Body of pancreas (tissue), 4 donors: ENCODE results near the gene IZUMO1R. TPM values are rescaled to one million over a fixed set of nuclear protein-coding genes. Genes with fewer than 3 reads are reported as not detected.
"Not testable (repeated sequence)": the region's sequence is repeated elsewhere in the genome, so short reads cannot be mapped to it uniquely, and the experiment has no call there.

ENCODE experiments used
- ATAC-seq: fragments of 150-250 bp; one replicate; pipeline ENCODE4 v1.9.1; 2016
- DNase-seq, 4 donors: peaks; one replicate each; pipeline ENCODE4 v3.0.0-alpha.2; 2019
- H3K27ac ChIP-seq, 4 donors: fragments of 200-600 bp; sonication (generic); 1 replicate in 3 of 4; 2 replicates in 1 of 4; pipeline versions ENCODE4 v1.5.1 to v1.6.1; 2016 to 2019; ENCODE audit warnings: mild to moderate bottlenecking in 1 of 4, mixed read lengths in 1 of 4, moderate library complexity in 1 of 4
- H3K27me3 ChIP-seq, 2 donors: fragments of 200-600 bp; sonication (generic); one replicate each; pipeline ENCODE4 v1.6.0; 2016; ENCODE audit warnings: mild to moderate bottlenecking in 1 of 2
- H3K36me3 ChIP-seq, 2 donors: fragments of 200-600 bp; sonication (generic); replicated peaks in 1 of 2; 2 replicates each; pipeline ENCODE4 v1.5.1; 2016; ENCODE audit warnings: low read depth in 2 of 2; ENCODE audit not compliant: insufficient read depth in 1 of 2
- H3K4me1 ChIP-seq: fragments of 200-600 bp; sonication (generic); one replicate; pipeline ENCODE4 v1.6.0; 2016
- H3K4me3 ChIP-seq, 2 donors: fragments of 200-600 bp; sonication (generic); 1 replicate in 1 of 2; 2 replicates in 1 of 2; pipeline ENCODE4 v1.5.1; 2016 to 2019
- H3K9me3 ChIP-seq, 3 donors: fragments of 200-600 bp; sonication (generic); 1 replicate in 2 of 3; 2 replicates in 1 of 3; pipeline ENCODE4 v1.5.1; 2016
- CTCF ChIP-seq, 7 experiments: fragments of 450-650 bp in 4 of 7; fragments of 200-600 bp in 3 of 7; sonication (generic) in 3 of 7; IDR thresholded peaks; one replicate each; pipeline ENCODE4 v1.5.1; 2016 to 2019; ENCODE audit warnings: antibody characterized with exemption in 7 of 7
- POLR2A ChIP-seq, 3 donors: fragments of 450-650 bp; IDR thresholded peaks; one replicate each; pipeline ENCODE4 v1.6.1; 2016; ENCODE audit warnings: antibody characterized with exemption in 3 of 3, mild to moderate bottlenecking in 2 of 3
- WGBS, 2 donors: methylation state at CpG; one replicate each; pipeline ENCODE4 v1.1.5; 2017; 5-methylcytosine and 5-hydroxymethylcytosine counted together
- intact Hi-C: fragments of 100-400 bp; cut with DNase I; formaldehyde crosslinking; loops from one replicate; pipeline ENCODE4 v1.15.1; 2023
- total RNA-seq, 2 donors: library from RNA; depleted of rRNA; stranded (reverse); fragments of >200 nt; gene quantifications; one replicate each; pipeline ENCODE4 v1.1.0, GENCODE V29; 2016

The IZUMO1R gene
- total RNA-seq, 2 donors from 2014 or later, result not detected

- Histone ChIP-seq H3K4me1 (no peaks in the 10 kb centered on the region), H3K4me3 (no peak overlapping the region), H3K27me3 (no peaks in the 10 kb centered on the region), H3K9me3 (no peaks in the 10 kb centered on the region), H3K36me3 (no peaks in the 10 kb centered on the region), H3K27ac (no peak overlapping the region)
- intact Hi-C loops, result no loop called here
- TF ChIP-seq POLR2A (IDR thresholded peaks at IDR 0.05) (no peak), CTCF (IDR thresholded peaks at IDR 0.05) (no peak)
- DNase-seq (no peak), ATAC-seq (no peak)
- 55 to 58% methylated on average over 3 of the region's 3 CpGs for WGBS, 2 donors
Observed at GRCh38 chr11:94342250-94342649, 37.9 kb downstream of the IZUMO1R start.

DNA sequence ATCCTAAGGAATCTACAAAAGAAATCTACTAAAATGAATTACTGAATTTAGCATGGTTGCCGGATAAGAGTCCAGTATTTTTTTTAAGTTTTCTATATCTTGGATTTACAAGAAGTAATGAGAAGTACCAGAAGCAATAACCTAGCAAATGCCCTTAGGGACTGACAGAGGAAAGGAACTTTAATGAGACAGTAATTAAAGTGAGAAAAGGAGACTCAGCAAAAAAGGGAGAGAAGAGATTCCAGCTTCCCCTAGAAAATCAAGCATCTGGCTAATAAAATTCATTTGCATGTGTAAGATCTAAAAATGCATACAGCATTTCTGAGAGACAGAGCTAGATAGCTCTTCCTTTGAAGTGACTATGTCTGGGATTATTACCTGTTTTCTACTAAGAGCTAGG lies 39.1 kb downstream of the IZUMO1R start:
- DNase-seq (no peak), ATAC-seq (no peak)
- no peaks in the 10 kb centered on the region for H3K27me3 ChIP-seq
- no peak overlapping the region for H3K4me3 ChIP-seq
- intact Hi-C loops, result no loop called here
- WGBS, 2 donors, result 73 to 76% methylated on average over 1 of the region's 1 CpG
- no peaks in the 10 kb centered on the region for H3K36me3 ChIP-seq
- TF ChIP-seq POLR2A (IDR thresholded peaks at IDR 0.05), result no peak
- no peak for TF ChIP-seq CTCF (IDR thresholded peaks at IDR 0.05)
- H3K27ac ChIP-seq, result no peak overlapping the region
- H3K9me3 ChIP-seq, result no peaks in the 10 kb centered on the region
- no peaks in the 10 kb centered on the region for H3K4me1 ChIP-seq

DNA sequence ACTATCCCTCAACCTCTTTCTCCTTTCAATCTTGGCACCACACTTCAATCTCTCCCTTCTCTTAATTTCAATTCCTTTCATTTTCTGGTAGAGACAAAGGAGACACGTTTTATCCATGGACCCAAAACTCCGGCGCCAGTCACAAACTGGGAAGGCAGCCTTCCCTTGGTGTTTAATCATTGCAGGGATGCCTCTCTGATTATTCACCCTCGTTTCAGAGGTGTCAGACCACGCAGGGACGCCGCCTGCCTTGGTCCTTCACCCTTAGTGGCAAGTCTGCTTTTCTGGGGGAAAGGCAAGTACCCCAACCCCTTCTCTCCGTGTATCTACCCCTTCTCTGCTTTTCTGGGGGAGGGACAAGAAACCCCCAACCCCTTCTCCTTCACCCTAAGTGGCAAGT lies 41.9 kb downstream of the IZUMO1R start:
- H3K27ac ChIP-seq, H3K4me1 ChIP-seq, H3K9me3 ChIP-seq, DNase-seq, H3K4me3 ChIP-seq, H3K27me3 ChIP-seq, ATAC-seq, intact Hi-C loops, H3K36me3 ChIP-seq: not testable (repeated sequence)
- 64 to 70% methylated on average over 8 of the region's 8 CpGs for WGBS, 2 donors

- H3K27me3 ChIP-seq, H3K27ac ChIP-seq, H3K4me3 ChIP-seq, intact Hi-C loops, ATAC-seq, H3K9me3 ChIP-seq, DNase-seq, H3K4me1 ChIP-seq, H3K36me3 ChIP-seq: not testable (repeated sequence)
- WGBS, 2 donors, result 71 to 79% methylated on average over 10 of the region's 10 CpGs
Observed at GRCh38 chr11:94350850-94351563, 46.6 kb downstream of the IZUMO1R start.

Other genes starting within 250 kb of the IZUMO1R start
- gene PANX1, start 175.7 kb upstream of the IZUMO1R start, total RNA-seq, result 10 to 100 TPM in 1 of 2 donors, 1 to 10 TPM in 1; 8.6 to 14.2 TPM
- gene GPR83, start 96.8 kb downstream of the IZUMO1R start, total RNA-seq, result not detected
- 10 to 100 TPM in 1 of 2 donors, 1 to 10 TPM in 1; 9.2 to 18.9 TPM for gene MRE11, start 189.3 kb downstream of the IZUMO1R start, total RNA-seq
- 10 to 100 TPM; 12.5 to 13.5 TPM for gene ANKRD49, start 189.4 kb downstream of the IZUMO1R start, total RNA-seq
- not detected for gene C11orf97, start 207.9 kb downstream of the IZUMO1R start, total RNA-seq
- gene FUT4, start 239.3 kb downstream of the IZUMO1R start, total RNA-seq, result 10 to 100 TPM; 10.5 to 13.5 TPM